Panc1 (cell line): Measurements from ENCODE around the gene SLCO4A1. TPM values are rescaled to one million over a fixed set of nuclear protein-coding genes. Genes with fewer than 3 reads are reported as not detected.
A peak's percentile ranks its signal among the peaks of the same experiment; 100 is the strongest.

Experiments used
- ATAC-seq: fragments of 200-7000 bp; cut with Tn5 transposase; 2 replicates; pipeline ENCODE4 v1.9.1; 2020; ENCODE audit warnings: mild to moderate bottlenecking, moderate library complexity
- Bru-seq: library from RNA; stranded (reverse); fragments of 400-500 nt; gene quantifications from one replicate; lab custom pipeline; 2021; lab: Mats Ljungman, UMichigan
- BruChase-seq, 2 experiments: library from RNA; stranded (reverse); fragments of 400-500 nt; gene quantifications; one replicate each; lab custom pipeline; 2021; lab: Mats Ljungman, UMichigan
- BruUV-seq: library from RNA; stranded (reverse); fragments of 400-500 nt; replicated peaks from 2 replicates; lab custom pipeline; 2021; lab: Mats Ljungman, UMichigan
- CTCF ChIA-PET: fragments of 300-600 bp; sonication (Branson Sonifier 250); formaldehyde crosslinking; loops from one replicate; lab custom pipeline; 2022; ENCODE audit warnings: antibody characterized with exemption; lab: Charles Lee
- POLR2A ChIA-PET: fragments of 300-600 bp; sonication (Branson Sonifier 250); formaldehyde crosslinking; loops from one replicate; lab custom pipeline; 2022; ENCODE audit warnings: antibody characterized with exemption; lab: Charles Lee
- DNase-seq: peaks from one replicate; pipeline ENCODE4 v3.0.0-alpha.2; 2010; ENCODE audit warnings: low read depth, low spot score
- H3K27ac ChIP-seq: 2 replicates; pipeline ENCODE4 v1.5.1; 2011; ENCODE audit warnings: mild to moderate bottlenecking, low read length, inconsistent platforms
- H3K27me3 ChIP-seq: fragments of 200-500 bp; sonication (Bioruptor generic); 2 replicates; pipeline ENCODE4 v1.6.0; 2014; ENCODE audit warnings: low read length, inconsistent platforms; ENCODE audit not compliant: control insufficient read depth, insufficient read depth
- H3K36me3 ChIP-seq: fragments of 200-500 bp; sonication (Bioruptor generic); 2 replicates; pipeline ENCODE4 v1.5.1; 2014; ENCODE audit warnings: inconsistent platforms, mild to moderate bottlenecking, low read length, moderate library complexity; ENCODE audit not compliant: control insufficient read depth, insufficient read depth
- H3K4me1 ChIP-seq: 2 replicates; pipeline ENCODE4 v1.5.1; 2011; ENCODE audit warnings: inconsistent platforms, mild to moderate bottlenecking, low read length, moderate library complexity; ENCODE audit not compliant: control insufficient read depth, insufficient read depth
- H3K4me3 ChIP-seq, 2 experiments: 2 replicates each; pipeline ENCODE4 v1.5.1; 2011 to 2012; ENCODE audit warnings: low read depth in 2 of 2, low read length in 2 of 2, mild to moderate bottlenecking in 2 of 2, inconsistent platforms in 1 of 2, moderate library complexity in 1 of 2
- H3K9me3 ChIP-seq: fragments of 200-500 bp; sonication (Bioruptor generic); 2 replicates; pipeline ENCODE4 v1.5.1; 2014; ENCODE audit warnings: low read depth, mild to moderate bottlenecking, inconsistent platforms, low read length, moderate library complexity; ENCODE audit not compliant: control insufficient read depth, insufficient read depth
- CTCF ChIP-seq: fragments of 450-650 bp; IDR thresholded peaks from 2 replicates; pipeline ENCODE4 v1.5.1; 2017; ENCODE audit warnings: mild to moderate bottlenecking
- POLR2AphosphoS5 ChIP-seq: IDR thresholded peaks from 2 replicates; pipeline ENCODE4 v1.6.1; 2012; ENCODE audit warnings: mild to moderate bottlenecking, low read depth, low read length, moderate library complexity
- REST ChIP-seq, 2 experiments: IDR thresholded peaks; 2 replicates each; pipeline ENCODE4 v1.6.1; 2011 to 2012; ENCODE audit warnings: low read depth in 2 of 2, control low read depth in 1 of 2, low read length in 1 of 2, mild to moderate bottlenecking in 1 of 2, moderate library complexity in 1 of 2; ENCODE audit not compliant: insufficient read depth in 1 of 2
- SIN3A ChIP-seq: IDR thresholded peaks from 2 replicates; pipeline ENCODE4 v1.6.1; 2012; ENCODE audit warnings: low read depth, mild to moderate bottlenecking, low read length, moderate library complexity, borderline replicate concordance; ENCODE audit not compliant: insufficient read depth
- TCF7L2 ChIP-seq: IDR thresholded peaks from 2 replicates; pipeline ENCODE4 v1.6.1; 2011; ENCODE audit warnings: mild to moderate bottlenecking, low read depth, low read length, inconsistent platforms
- in situ Hi-C: cut with HindIII; loops from 2 replicates; pipeline ENCODE4 v1.10.0; 2016; ENCODE audit warnings: low sequenced_read_pairs, low pct_unique_long_range_greater_than_20kb
- intact Hi-C: fragments of 100-400 bp; cut with micrococcal nuclease; formaldehyde crosslinking; loops from one replicate; pipeline ENCODE4 v1.10.0; 2022; ENCODE audit not compliant: unreplicated experiment
- long read RNA-seq: library from polyadenylated mRNA; unstranded; transcript quantifications from one replicate; pipeline ENCODE4 v2.0.0, GENCODE V29; 2021; ENCODE audit not compliant: unreplicated experiment
- polyA plus RNA-seq: library from polyadenylated mRNA; unstranded; fragments of >200 nt; gene quantifications from one replicate; pipeline ENCODE4 v1.2.1, GENCODE V29; 2012; ENCODE audit warnings: missing spikeins; ENCODE audit not compliant: insufficient read length
- total RNA-seq: library from RNA; stranded (reverse); gene quantifications from one replicate; pipeline ENCODE4 v1.2.1, GENCODE V29; 2021; ENCODE audit not compliant: unreplicated experiment

Gene SLCO4A1
- total RNA-seq, result 167 TPM
- polyA plus RNA-seq, result 145 TPM
- percentile 81 among the genes with signal in this experiment for Bru-seq, nascent RNA
- percentile 87 among the genes with signal in this experiment for BruChase-seq, experiment 1, labeled RNA remaining after a 2-hour chase
- percentile 87 among the genes with signal in this experiment for BruChase-seq, experiment 2, labeled RNA remaining after a 6-hour chase
- long read RNA-seq, transcript SLCO4A1-202 (11 exons, 2,665 nt), result major isoform, 109 of 421 reads
- long read RNA-seq, transcript SLCO4A1-201 (12 exons, 2,776 nt), result minor isoform, 41 of 421 reads
- long read RNA-seq, transcript SLCO4A1-206 (6 exons, 986 nt), result minor isoform, 5 of 421 reads
- long read RNA-seq, partial matches to known transcripts, result 132 of 421 reads
- long read RNA-seq, other reads (novel, unspliced or antisense), result 130 of 421 reads

GRCh38 chr20:62642051-62642665 lies at the start of gene SLCO4A1:
TSS of gene SLCO4A1 (plus strand) at chr20:62642503. CDS start at chr20:62656455, 13,952 bp downstream.
- Histone ChIP-seq H3K4me1 (peaks cover 56% of the 10 kb centered on the region), H3K27ac (peak within 1 kb of the TSS; percentile 97)

More at GRCh38 chr20:62642051-62642665, at the start of gene SLCO4A1:
- H3K36me3 ChIP-seq, result no peaks in the 10 kb centered on the region; the same call in 1 of the 2 replicates
- ChIA-PET CTCF (no interaction called here), POLR2A (interaction anchor here (0.5 to 0.6 kb wide), 2 partner anchors 89 to 99 kb away, joined by 3 to 9 read pairs; no protein-coding TSS in a partner anchor)
- BruUV-seq, result no TSS peak
- peak within 1 kb of the TSS; percentile 65 to 80 for H3K4me3 ChIP-seq
- ATAC-seq, result peak; percentile 82
- in situ Hi-C loops (no loop called here), intact Hi-C loops (no loop called here)
- H3K27me3 ChIP-seq, result no peaks in the 10 kb centered on the region
- H3K9me3 ChIP-seq, result no peaks in the 10 kb centered on the region
- peak; percentile 87; the same call in 1 of the 2 replicates for TF ChIP-seq SIN3A
- TF ChIP-seq CTCF, result no peak
- peak; percentile 77 for TF ChIP-seq POLR2AphosphoS5
- no peak for TF ChIP-seq TCF7L2
- no peak for TF ChIP-seq REST (IDR thresholded peaks at IDR 0.05; ENCODE audit: insufficient read depth in 1 of 2, low read depth in 2 of 2, low read length in 1 of 2)
- no peak for DNase-seq
